Suprapubic skin (tissue), 4 donors: Measurements from ENCODE around the gene SDR42E1. TPM values are rescaled to one million over a fixed set of nuclear protein-coding genes. Genes with fewer than 3 reads are reported as not detected.

Source experiments
- DNase-seq, 2 donors: peaks; one replicate each; pipeline ENCODE4 v3.0.0-alpha.2; 2019; ENCODE audit warnings: low spot score in 2 of 2
- H3K27ac ChIP-seq: fragments of 200-600 bp; sonication (generic); one replicate; pipeline ENCODE4 v1.5.1; 2019
- H3K27me3 ChIP-seq: fragments of 200-600 bp; sonication (generic); one replicate; pipeline ENCODE4 v1.5.1; 2019
- H3K36me3 ChIP-seq: fragments of 200-600 bp; sonication (generic); one replicate; pipeline ENCODE4 v1.5.1; 2019
- H3K4me1 ChIP-seq: fragments of 200-600 bp; sonication (generic); one replicate; pipeline ENCODE4 v1.5.1; 2019
- H3K4me3 ChIP-seq: fragments of 200-600 bp; sonication (generic); one replicate; pipeline ENCODE4 v1.5.1; 2019; ENCODE audit warnings: mild to moderate bottlenecking
- H3K9me3 ChIP-seq: fragments of 200-600 bp; sonication (generic); one replicate; pipeline ENCODE4 v1.5.1; 2019
- CTCF ChIP-seq, 2 donors: fragments of 200-600 bp in 1 of 2; fragments of 450-650 bp in 1 of 2; sonication (generic) in 1 of 2; IDR thresholded peaks; one replicate each; pipeline ENCODE4 v1.5.1; 2016 to 2019; ENCODE audit warnings: antibody characterized with exemption in 2 of 2, mild to moderate bottlenecking in 1 of 2, moderate library complexity in 1 of 2
- EP300 ChIP-seq: sonication (generic); formaldehyde crosslinking; IDR thresholded peaks from one replicate; pipeline ENCODE4 v1.6.1; 2017; ENCODE audit warnings: antibody characterized with exemption
- POLR2A ChIP-seq, 2 donors: fragments of 450-650 bp; IDR thresholded peaks; one replicate each; pipeline ENCODE4 v1.6.1; 2017; ENCODE audit warnings: antibody characterized with exemption in 2 of 2, mild to moderate bottlenecking in 2 of 2, moderate library complexity in 2 of 2
- POLR2AphosphoS5 ChIP-seq, 3 donors: sonication (generic); formaldehyde crosslinking; IDR thresholded peaks; one replicate each; pipeline ENCODE4 v1.6.1; 2017; ENCODE audit warnings: antibody characterized with exemption in 3 of 3
- WGBS: methylation state at CpG from one replicate; pipeline ENCODE4 v1.1.5; 2018; 5-methylcytosine and 5-hydroxymethylcytosine counted together
- total RNA-seq, 4 donors: library from RNA; depleted of rRNA; stranded (reverse); fragments of >200 nt; gene quantifications; one replicate each; pipeline ENCODE4 v1.1.0, GENCODE V29; 2016

Gene SDR42E1
- total RNA-seq, 4 donors from 2014 or later = 21.5 to 34.6 (median 28.3) TPM

DNA sequence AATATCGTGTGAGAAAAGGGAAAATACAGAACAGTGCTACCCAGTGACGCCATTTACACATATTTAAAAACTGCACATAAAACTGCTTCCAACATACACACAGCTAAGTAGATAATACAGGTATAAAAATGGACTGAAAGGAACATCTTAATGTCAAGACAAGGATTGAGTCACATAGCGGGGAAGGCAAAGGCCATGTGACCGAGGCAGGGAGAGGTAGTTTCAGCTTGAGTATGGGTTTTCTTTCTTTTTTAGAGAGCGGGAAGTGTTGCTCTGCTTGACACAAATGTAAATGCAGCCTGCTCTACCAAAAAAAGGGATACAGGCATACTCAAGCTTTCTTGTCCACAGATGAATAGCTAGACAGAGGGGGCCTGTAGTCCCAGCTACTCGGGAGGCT is 46.5 kb downstream of the SDR42E1 start:
- TF ChIP-seq POLR2AphosphoS5 (IDR thresholded peaks at IDR 0.05) = no peak
- TF ChIP-seq EP300 = no peak
- TF ChIP-seq POLR2A (IDR thresholded peaks at IDR 0.05) = no peak
- TF ChIP-seq CTCF (IDR thresholded peaks at IDR 0.05) = no peak
- no peak overlapping the region for H3K4me3 ChIP-seq
- no peaks in the 10 kb centered on the region for H3K27me3 ChIP-seq
- no peaks in the 10 kb centered on the region for H3K36me3 ChIP-seq
- H3K27ac ChIP-seq = no peak overlapping the region
- no peak for DNase-seq
- no peaks in the 10 kb centered on the region for H3K4me1 ChIP-seq
- no peaks in the 10 kb centered on the region for H3K9me3 ChIP-seq
- WGBS = 92% methylated on average over 6 of the region's 6 CpGs

- TF ChIP-seq POLR2A (IDR thresholded peaks at IDR 0.05) (no peak), EP300 (no peak), POLR2AphosphoS5 (IDR thresholded peaks at IDR 0.05) (no peak), CTCF (IDR thresholded peaks at IDR 0.05) (no peak)
- no peak for DNase-seq
- no peak overlapping the region for H3K4me3 ChIP-seq
- H3K9me3 ChIP-seq = no peaks in the 10 kb centered on the region
- no peaks in the 10 kb centered on the region for H3K27me3 ChIP-seq
- no peaks in the 10 kb centered on the region for H3K4me1 ChIP-seq
- no peak overlapping the region for H3K27ac ChIP-seq
- H3K36me3 ChIP-seq = peaks cover 12% of the 10 kb centered on the region
- 79% methylated on average over 9 of the region's 9 CpGs for WGBS
Observed at GRCh38 chr16:81956213-81956948, 54.9 kb downstream of the SDR42E1 start.

DNA sequence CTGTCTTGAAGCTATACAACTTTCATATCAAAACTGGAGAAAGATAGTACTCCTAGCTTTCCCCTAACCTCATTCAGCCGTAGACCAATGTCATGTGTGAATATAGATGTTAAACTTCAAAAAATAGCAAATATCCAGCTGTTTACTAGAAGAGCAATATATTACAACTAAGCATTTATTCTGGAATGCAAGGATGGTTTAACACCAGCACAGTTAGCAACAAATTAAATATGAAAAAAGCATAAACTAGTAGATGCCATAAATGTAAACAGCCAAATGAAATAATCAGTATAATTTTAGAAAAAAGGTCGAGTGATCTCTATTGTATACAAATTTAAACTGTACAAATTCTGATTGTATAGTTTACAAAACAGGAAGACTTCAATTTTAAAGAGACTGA is 59.7 kb downstream of the SDR42E1 start:
- no peaks in the 10 kb centered on the region for H3K27me3 ChIP-seq
- H3K36me3 ChIP-seq = peaks cover 12% of the 10 kb centered on the region
- no peak overlapping the region for H3K27ac ChIP-seq
- no peaks in the 10 kb centered on the region for H3K9me3 ChIP-seq
- 82% methylated on average over 2 of the region's 2 CpGs for WGBS
- no peak for DNase-seq
- TF ChIP-seq POLR2A (IDR thresholded peaks at IDR 0.05) = no peak
- no peak overlapping the region for H3K4me3 ChIP-seq
- no peaks in the 10 kb centered on the region for H3K4me1 ChIP-seq

GRCh38 chr16:81946206-81946605 is 65.1 kb downstream of the SDR42E1 start:
- TF ChIP-seq POLR2AphosphoS5 (IDR thresholded peaks at IDR 0.05) (no peak), CTCF (IDR thresholded peaks at IDR 0.05) (no peak), EP300 (no peak), POLR2A (IDR thresholded peaks at IDR 0.05) (no peak)
- WGBS = 77% methylated on average over 5 of the region's 5 CpGs
- Histone ChIP-seq H3K9me3 (no peaks in the 10 kb centered on the region), H3K4me3 (no peak overlapping the region), H3K27me3 (no peaks in the 10 kb centered on the region), H3K36me3 (peaks cover 11% of the 10 kb centered on the region), H3K4me1 (peaks cover 3% of the 10 kb centered on the region), H3K27ac (no peak overlapping the region)
- no peak for DNase-seq

DNA sequence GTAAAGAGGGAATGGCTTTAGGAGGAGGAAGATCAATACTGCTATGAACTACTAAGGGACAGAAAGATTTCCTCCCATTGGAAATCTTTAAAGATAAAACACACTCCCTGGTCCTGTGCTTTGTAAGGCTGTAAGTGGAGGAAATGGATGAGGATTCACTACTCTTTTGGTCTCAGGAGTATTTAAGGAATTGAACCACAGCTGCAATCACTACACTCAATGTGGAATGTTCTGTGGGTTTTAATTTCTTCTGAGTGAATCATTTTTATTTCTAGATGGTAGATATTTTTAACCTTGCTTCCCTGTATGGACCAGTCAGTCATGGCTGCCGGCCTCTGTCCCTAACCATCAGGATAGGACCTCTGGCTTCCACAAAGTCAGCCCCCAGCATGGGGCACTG is 65.6 kb downstream of the SDR42E1 start:
- Histone ChIP-seq H3K27ac (no peak overlapping the region), H3K4me1 (peaks cover 6% of the 10 kb centered on the region), H3K36me3 (peaks cover 8% of the 10 kb centered on the region), H3K4me3 (no peak overlapping the region), H3K27me3 (no peaks in the 10 kb centered on the region), H3K9me3 (no peaks in the 10 kb centered on the region)
- DNase-seq = no peak
- 73% methylated on average over 1 of the region's 1 CpG for WGBS
- TF ChIP-seq POLR2AphosphoS5 (IDR thresholded peaks at IDR 0.05) = no peak

DNA sequence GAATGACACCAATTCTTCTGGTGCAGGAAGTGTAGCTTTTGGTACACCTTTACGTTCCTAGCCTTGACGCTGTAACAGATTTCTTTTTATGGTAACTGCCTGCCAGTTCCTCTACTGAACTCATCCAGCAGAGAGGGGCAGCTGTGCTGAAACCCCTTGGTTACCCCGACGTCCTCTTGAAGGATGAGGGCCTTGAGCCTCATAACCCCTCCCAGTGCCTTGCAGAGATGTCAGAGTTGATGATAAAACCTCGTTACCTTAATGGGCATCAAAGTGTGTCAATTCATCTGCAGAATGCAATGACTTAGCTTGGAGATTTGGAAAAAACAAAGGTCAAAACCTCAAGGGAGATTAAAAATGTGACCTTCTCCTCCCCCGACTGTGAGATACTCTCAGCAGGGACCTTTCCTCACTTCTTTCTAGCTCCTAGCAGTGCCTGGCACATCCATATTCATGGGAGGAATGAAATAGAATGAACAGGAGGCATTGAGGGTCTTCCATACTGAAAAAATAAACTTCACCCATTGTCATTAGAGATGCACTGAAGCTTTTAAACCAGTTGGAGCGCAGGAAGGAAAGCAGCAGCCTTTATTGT is 69.2 kb downstream of the SDR42E1 start:
- Histone ChIP-seq H3K36me3 (peaks cover 6% of the 10 kb centered on the region), H3K4me3 (no peak overlapping the region), H3K4me1 (peaks cover 6% of the 10 kb centered on the region), H3K27me3 (no peaks in the 10 kb centered on the region), H3K27ac (no peak overlapping the region), H3K9me3 (no peaks in the 10 kb centered on the region)
- 84% methylated on average over 7 of the region's 7 CpGs for WGBS
- no peak for DNase-seq
- no peak for TF ChIP-seq POLR2A (IDR thresholded peaks at IDR 0.05)
